HepG2 (cell line): ENCODE data around the gene MECR. TPM values are rescaled to one million over a fixed set of nuclear protein-coding genes. Genes with fewer than 3 reads are reported as not detected.

Source experiments
- CHCHD3 ChIP-seq: sonication (generic); formaldehyde crosslinking; IDR thresholded peaks from 2 replicates; pipeline ENCODE4 v1.8.0; 2022; ENCODE audit warnings: mild to moderate bottlenecking, missing genetic modification reagents, moderate library complexity
- IKZF4 ChIP-seq: sonication (generic); formaldehyde crosslinking; IDR thresholded peaks from 2 replicates; pipeline ENCODE4 v1.5.1; 2020; ENCODE audit warnings: borderline replicate concordance, mild to moderate bottlenecking, low read depth, missing genetic modification reagents; ENCODE audit errors: not compliant biosample characterization
- KLF16 ChIP-seq, 2 experiments: sonication (generic) in 1 of 2; formaldehyde crosslinking in 1 of 2; IDR thresholded peaks; 2 replicates each; pipeline versions ENCODE4 v1.6.1 to v1.8.0; 2016 to 2023; ENCODE audit warnings: missing genetic modification reagents in 2 of 2, missing compliant biosample characterization in 1 of 2
- MAZ ChIP-seq, 2 experiments: sonication (generic) in 1 of 2; formaldehyde crosslinking in 1 of 2; IDR thresholded peaks; 2 replicates each; pipeline versions ENCODE4 v1.5.0 to v1.6.1; 2012 to 2020; ENCODE audit warnings: low read depth in 2 of 2, mild to moderate bottlenecking in 2 of 2, borderline replicate concordance in 1 of 2, improper control_type of control experiment in 1 of 2, low read length in 1 of 2, missing genetic modification reagents in 1 of 2, moderate library complexity in 1 of 2
- MTF1 ChIP-seq: sonication (generic); formaldehyde crosslinking; IDR thresholded peaks from 2 replicates; pipeline ENCODE4 v1.5.0; 2020; ENCODE audit warnings: missing genetic modification reagents
- PCBP2 ChIP-seq: fragments of 200-400 bp; formaldehyde crosslinking; optimal IDR thresholded peaks from 2 replicates; pipeline ENCODE3; 2018; ENCODE audit warnings: low read length, low read depth; ENCODE audit not compliant: poor library complexity, severe bottlenecking
- PRPF4 ChIP-seq: fragments of 200-400 bp; formaldehyde crosslinking; IDR thresholded peaks from 2 replicates; pipeline ENCODE4 v1.6.1; 2016; ENCODE audit warnings: low read length, low read depth; ENCODE audit not compliant: poor library complexity, severe bottlenecking
- RBM22 ChIP-seq: fragments of 200-400 bp; formaldehyde crosslinking; optimal IDR thresholded peaks from 2 replicates; pipeline ENCODE3; 2017; ENCODE audit warnings: mild to moderate bottlenecking, low read length, moderate library complexity
- SCMH1 ChIP-seq: sonication (generic); formaldehyde crosslinking; IDR thresholded peaks from 2 replicates; pipeline ENCODE4 v1.9.0; 2021; ENCODE audit warnings: missing genetic modification reagents, mild to moderate bottlenecking, borderline replicate concordance
- SOX13 ChIP-seq, 3 experiments: fragments of 450-650 bp in 1 of 3; sonication (generic) in 1 of 3; formaldehyde crosslinking in 1 of 3; IDR thresholded peaks in 2 of 3; conservative IDR thresholded peaks in 1 of 3; 2 replicates each; pipeline versions ENCODE4 v1.5.0 to v1.6.1; 2016 to 2020; ENCODE audit warnings: antibody characterized with exemption in 1 of 3, mild to moderate bottlenecking in 1 of 3, missing compliant biosample characterization in 1 of 3, missing genetic modification reagents in 1 of 3, moderate library complexity in 1 of 3
- ZNF18 ChIP-seq: sonication (generic); formaldehyde crosslinking; IDR thresholded peaks from 2 replicates; pipeline ENCODE4 v1.8.0; 2022; ENCODE audit warnings: mild to moderate bottlenecking, missing genetic modification reagents; ENCODE audit not compliant: insufficient replicate concordance
- ZNF891 ChIP-seq: sonication (generic); formaldehyde crosslinking; IDR thresholded peaks from 2 replicates; pipeline ENCODE4 v1.5.0; 2020; ENCODE audit warnings: mild to moderate bottlenecking, missing genetic modification reagents
- polyA plus RNA-seq, 8 experiments: library from polyadenylated mRNA; depleted of rRNA in 3 of 8; stranded (reverse) in 7 of 8; unstranded in 1 of 8; fragments of >200 nt; fragmentation: Illumina TruSeq in 4 of 8; extraction: Trizol in 4 of 8; gene quantifications; 2 replicates each; pipeline versions ENCODE4 v1.2.1 to v1.2.3, GENCODE V29; 2011 to 2016; ENCODE audit warnings: low read depth in 4 of 8, missing spikeins in 1 of 8, mixed read lengths in 1 of 8; ENCODE audit not compliant: insufficient read depth in 1 of 8
- total RNA-seq, 5 experiments: library from RNA; depleted of rRNA; stranded (reverse); fragments of >200 nt; fragmentation: Illumina TruSeq; extraction: Trizol; gene quantifications; 2 replicates each; pipeline ENCODE4 v1.2.3, GENCODE V29; 2016; ENCODE audit warnings: low read depth in 1 of 5
- TF ChIP-seq, protein P1 (sequence below): sonication (generic); formaldehyde crosslinking; IDR thresholded peaks from 2 replicates; pipeline ENCODE4 v1.4.0; 2020; ENCODE audit warnings: missing genetic modification reagents, borderline replicate concordance

Gene MECR
- total and polyA plus RNA-seq, 2 of the 13 experiments (the other 11 are each of a cell fraction or from before 2014, with no cell fraction given): 18.8 to 24.9 TPM

DNA sequence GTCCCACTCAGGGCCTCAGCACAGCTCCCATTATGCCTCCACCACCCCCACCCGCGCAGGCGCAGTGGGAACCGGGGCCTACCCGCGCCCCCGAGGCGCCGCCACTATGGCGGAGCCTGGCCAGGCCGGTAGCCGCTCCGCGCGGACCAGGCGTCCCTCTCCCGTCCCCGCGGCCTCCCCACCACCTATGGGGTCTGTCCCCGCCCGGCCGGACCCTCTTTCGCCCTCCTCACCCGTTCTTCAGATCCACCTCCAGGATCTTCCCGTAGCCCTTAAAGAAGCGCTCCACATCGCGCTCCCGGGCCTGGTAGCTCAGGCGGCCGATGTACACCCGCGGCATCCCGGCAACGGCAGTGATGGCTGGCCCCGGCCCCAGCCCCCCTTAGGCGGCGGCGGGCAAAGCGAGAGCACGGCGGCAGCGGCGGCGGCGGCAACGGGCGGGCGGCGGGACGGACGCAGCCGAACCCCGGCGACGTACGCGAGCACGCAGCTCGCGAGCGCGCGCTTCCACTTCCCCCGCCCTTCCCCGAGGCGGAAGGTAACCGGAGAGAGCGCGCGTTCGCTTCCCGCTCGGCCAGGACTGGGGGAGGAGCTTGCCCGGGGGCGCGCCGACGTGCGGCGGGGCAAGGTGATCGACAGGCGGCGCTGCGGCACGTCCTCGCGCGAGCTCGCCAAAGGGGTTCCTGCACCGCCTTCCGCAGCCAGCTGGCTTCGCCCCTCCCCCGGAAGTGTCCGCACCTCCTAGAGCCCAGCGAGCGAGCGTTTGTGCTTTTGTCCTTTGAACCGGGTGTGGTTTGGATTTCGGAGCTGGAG lies 49.1 kb downstream of the MECR start, which contains the start of gene SRSF4 (continued):
- no peak for TF ChIP-seq MTF1 (CRISPR knock-in tag)
- TF ChIP-seq, protein P1, sequence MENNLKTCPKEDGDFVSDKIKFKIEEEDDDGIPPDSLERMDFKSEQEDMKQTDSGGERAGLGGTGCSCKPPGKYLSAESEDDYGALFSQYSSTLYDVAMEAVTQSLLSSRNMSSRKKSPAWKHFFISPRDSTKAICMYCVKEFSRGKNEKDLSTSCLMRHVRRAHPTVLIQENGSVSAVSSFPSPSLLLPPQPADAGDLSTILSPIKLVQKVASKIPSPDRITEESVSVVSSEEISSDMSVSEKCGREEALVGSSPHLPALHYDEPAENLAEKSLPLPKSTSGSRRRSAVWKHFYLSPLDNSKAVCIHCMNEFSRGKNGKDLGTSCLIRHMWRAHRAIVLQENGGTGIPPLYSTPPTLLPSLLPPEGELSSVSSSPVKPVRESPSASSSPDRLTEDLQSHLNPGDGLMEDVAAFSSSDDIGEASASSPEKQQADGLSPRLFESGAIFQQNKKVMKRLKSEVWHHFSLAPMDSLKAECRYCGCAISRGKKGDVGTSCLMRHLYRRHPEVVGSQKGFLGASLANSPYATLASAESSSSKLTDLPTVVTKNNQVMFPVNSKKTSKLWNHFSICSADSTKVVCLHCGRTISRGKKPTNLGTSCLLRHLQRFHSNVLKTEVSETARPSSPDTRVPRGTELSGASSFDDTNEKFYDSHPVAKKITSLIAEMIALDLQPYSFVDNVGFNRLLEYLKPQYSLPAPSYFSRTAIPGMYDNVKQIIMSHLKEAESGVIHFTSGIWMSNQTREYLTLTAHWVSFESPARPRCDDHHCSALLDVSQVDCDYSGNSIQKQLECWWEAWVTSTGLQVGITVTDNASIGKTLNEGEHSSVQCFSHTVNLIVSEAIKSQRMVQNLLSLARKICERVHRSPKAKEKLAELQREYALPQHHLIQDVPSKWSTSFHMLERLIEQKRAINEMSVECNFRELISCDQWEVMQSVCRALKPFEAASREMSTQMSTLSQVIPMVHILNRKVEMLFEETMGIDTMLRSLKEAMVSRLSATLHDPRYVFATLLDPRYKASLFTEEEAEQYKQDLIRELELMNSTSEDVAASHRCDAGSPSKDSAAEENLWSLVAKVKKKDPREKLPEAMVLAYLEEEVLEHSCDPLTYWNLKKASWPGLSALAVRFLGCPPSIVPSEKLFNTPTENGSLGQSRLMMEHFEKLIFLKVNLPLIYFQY (CRISPR knock-in tag): peak; percentile 30; the same call in 1 of the 2 replicates
- TF ChIP-seq ZNF18 (CRISPR knock-in tag): no peak
- no peak for TF ChIP-seq SCMH1
- TF ChIP-seq PRPF4: no peak
- TF ChIP-seq RBM22: no peak
- no peak for TF ChIP-seq PCBP2
- peak in 1 of 2 experiments; percentile 75; a peak in 1 of 4 replicates for TF ChIP-seq KLF16 (CRISPR knock-in tag; IDR thresholded peaks at IDR 0.05)
- TF ChIP-seq ZNF891 (CRISPR knock-in tag): peak; percentile 64; the same call in 1 of the 2 replicates
- no peak for TF ChIP-seq CHCHD3 (CRISPR knock-in tag)
- peak; percentile 82 for TF ChIP-seq IKZF4 (CRISPR knock-in tag)
- no peak for TF ChIP-seq SOX13 (IDR thresholded peaks at IDR 0.05)
- peak in 1 of 2 experiments; percentile 69; a peak in 2 of 4 replicates for TF ChIP-seq SOX13 (CRISPR knock-in tag; conservative IDR thresholded peaks at IDR 0.05 in 1 of 2, IDR thresholded peaks at IDR 0.05 in 1 of 2)
- TF ChIP-seq MAZ (IDR thresholded peaks at IDR 0.05; ENCODE audit: borderline replicate concordance, low read depth, low read length): peak; percentile 72; the same call in 1 of the 2 replicates
- TF ChIP-seq MAZ (CRISPR knock-in tag; IDR thresholded peaks at IDR 0.05; ENCODE audit: low read depth): peak; percentile 94
